GM20431 (cell line): ENCODE results near the gene MOV10.

Experiments
- in situ Hi-C: fragments of 300-500 bp; cut with MseI, MboI; formaldehyde crosslinking; loops from one replicate; pipeline ENCODE4 v1.15.0; 2020; ENCODE audit warnings: low sequenced_read_pairs; ENCODE audit not compliant: unreplicated experiment

MOV10 gene

DNA sequence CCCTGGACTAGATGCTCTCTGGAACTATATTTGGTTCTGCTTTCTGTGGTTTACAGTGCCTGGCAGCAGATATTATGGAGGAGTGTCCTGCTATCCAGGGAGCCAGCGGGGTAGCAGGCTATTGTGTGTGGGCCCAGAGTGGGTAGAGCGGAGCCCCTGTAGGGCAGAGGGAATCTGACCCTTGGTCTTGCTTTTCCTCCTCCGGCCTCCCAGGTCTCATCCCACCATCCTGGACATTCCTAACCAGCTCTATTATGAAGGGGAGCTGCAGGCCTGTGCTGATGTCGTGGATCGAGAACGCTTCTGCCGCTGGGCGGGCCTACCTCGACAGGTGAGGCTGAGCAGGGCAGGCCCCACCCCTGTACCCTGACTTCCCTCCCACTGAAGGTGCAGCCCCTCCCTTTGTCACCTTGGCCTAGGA lies 23.3 kb downstream of the MOV10 start:
- in situ Hi-C loops = no loop called here

DNA sequence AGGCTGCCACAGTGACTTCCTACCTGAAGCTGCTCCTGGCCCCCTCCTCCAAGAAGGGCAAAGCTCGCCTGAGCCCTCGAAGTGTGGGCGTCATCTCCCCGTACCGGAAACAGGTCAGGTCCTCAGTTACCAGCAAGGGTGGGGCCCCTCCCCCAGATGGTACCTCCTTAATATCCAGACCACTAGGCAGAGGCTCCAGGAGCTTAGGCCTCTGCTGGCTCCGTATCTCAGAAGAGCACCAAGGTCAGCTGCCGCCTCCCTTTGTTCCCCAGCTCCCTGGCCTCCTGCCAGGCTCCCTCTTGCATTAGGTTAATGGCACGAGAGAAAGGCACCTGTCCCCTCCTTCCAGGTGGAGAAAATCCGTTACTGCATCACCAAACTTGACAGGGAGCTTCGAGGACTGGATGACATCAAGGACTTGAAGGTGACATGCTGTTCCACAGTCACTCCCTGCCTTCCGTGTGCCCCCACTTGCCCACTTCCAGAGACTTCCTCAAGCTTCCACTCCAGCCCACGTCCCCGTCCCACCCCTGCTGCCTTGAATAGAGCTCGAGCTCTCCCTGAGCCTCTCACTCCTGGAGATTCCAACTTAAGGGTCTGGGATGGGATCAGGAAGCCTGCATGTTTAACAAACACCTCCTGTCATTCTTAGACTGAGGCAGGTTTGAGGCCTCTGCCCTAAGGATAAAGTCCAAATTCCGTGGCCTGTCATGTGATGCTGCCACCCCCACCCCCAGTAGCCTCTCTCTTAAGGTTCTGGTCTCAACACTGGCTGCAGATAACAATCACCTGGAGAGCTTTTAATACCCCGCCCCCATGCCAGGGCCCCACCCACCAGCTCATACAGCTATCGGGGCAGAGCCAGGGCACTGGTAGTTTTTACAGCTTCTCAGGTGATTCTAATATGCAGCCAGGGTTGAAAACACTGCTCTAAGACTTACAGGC lies 24.2 kb downstream of the MOV10 start:
- in situ Hi-C loops = no loop called here

DNA sequence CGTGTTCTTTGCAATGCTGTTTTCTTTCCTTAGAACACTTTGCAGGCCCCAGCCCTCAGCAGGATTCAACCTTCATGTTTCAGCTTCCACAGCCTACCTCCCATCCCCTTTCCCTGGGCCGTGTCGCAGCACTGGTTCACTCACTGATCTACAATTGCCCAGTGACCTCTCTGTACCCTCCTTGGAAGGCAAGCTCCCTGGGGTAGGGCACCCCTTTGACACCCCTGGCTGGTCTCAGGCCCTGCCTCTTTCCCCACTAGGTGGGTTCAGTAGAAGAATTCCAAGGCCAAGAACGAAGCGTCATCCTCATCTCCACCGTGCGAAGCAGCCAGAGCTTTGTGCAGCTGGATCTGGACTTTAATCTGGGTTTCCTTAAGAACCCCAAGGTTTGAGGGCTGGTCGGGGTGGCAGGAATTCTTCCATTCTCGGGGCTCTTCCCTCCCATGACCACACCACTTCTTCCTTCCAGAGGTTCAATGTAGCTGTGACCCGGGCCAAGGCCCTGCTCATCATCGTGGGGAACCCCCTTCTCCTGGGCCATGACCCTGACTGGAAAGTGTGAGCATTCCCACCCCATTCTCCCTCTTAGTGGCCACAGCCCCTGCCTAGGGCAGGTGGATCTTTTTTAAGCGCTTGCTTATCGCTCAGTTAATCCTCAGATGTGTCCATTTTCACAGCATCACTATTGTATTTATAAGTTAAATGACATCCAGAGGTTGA lies 25.1 kb downstream of the MOV10 start:
- in situ Hi-C loops = loop anchor here (10.0 to 25.0 kb wide), 4 partner anchors 85 to 338 kb away; partner anchors contain the start of genes CAPZA1, CTTNBP2NL, ST7L and WNT2B

DNA sequence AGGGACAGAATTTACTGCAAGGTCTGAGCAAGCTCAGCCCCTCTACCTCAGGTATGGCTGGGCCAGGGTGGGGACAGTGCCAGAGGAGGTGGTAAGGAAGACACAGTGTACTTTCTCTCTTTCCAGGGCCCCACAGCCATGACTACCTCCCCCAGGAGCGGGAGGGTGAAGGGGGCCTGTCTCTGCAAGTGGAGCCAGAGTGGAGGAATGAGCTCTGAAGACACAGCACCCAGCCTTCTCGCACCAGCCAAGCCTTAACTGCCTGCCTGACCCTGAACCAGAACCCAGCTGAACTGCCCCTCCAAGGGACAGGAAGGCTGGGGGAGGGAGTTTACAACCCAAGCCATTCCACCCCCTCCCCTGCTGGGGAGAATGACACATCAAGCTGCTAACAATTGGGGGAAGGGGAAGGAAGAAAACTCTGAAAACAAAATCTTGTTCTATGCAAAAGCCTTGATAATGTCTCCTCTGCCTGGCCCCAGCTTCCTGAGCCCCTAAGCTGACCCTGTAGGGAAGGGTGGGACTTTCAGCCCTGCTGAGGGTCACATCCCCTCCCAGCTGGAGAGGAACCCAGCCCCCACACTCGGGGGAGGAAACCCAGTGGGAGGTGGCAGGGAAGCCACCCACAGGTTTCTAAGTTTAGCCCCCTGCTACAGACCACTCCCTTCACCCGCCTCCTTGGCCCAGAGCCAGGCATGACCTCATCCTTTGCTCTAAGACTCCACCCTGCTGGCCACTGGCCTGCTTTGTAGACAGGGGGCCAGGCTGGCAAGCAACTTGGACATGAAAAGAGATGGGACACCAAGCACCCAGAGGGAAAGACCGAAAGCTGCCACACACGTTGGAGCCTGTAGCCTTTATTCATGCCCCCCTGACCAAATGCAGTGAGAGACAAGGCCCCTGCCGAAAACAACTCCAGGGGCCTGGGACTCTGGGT lies 26.1 kb downstream of the MOV10 start:
- in situ Hi-C loops = loop anchor here (10.0 to 25.0 kb wide), 4 partner anchors 86 to 337 kb away; partner anchors contain the start of genes CAPZA1, CTTNBP2NL, ST7L and WNT2B

DNA sequence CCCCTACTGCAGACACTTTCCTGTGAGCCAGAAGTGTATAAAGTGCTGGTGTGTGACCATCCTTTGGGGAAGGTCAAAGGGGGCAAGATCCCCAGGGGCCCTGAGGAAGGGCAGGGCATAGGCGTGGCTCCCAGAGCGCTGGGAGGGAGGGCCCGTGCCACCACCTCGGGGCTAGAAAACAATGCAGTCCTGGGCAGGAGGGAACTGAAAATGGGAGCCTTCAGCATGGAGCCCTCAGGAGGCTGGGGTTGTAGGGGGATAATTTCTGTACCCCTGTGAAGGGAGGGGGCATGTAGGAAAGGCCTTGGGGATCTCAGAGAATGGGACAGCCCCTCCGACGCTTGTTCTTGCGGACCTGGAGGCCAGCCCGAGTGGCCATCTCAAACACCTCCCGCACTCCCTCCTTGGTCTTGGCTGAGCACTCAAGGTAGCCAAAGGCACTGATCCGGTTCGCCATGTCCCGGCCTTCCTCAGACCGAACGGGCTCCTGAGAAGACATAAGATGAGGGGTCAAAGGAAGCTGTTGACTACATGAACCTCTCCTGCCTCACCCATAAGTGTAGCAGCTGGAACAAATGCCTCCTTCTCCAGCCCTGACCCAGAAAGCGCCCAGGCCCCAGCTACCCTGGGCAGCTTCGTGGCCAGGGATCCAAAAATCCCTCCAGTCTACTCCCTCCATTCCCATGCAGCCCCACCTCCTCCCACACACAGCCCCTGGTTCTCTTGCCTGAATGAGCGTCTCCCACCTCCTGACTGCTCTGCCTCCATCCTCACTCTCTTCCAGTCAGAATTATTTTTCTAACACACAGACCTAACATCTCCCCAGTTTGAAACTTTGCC lies 27.0 kb downstream of the MOV10 start:
- in situ Hi-C loops = loop anchor here (10.0 to 25.0 kb wide), 4 partner anchors 87 to 336 kb away; partner anchors contain the start of genes CAPZA1, CTTNBP2NL, ST7L and WNT2B

DNA sequence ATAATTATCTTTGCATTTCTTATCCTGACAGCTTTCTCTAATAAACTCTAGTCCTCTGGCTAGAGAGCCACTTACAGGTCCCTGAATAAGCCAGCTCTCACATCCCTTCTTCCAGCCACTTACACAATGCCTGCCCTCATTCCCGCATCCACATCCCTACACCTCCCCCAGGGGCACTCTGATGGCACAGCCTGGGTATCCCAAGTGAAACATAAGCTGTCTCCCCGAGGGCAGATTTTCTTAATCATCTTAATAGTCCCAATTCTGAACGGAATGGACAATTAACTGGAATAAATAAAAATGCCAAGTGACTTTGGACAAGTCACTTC lies 27.6 kb downstream of the MOV10 start:
- in situ Hi-C loops = loop anchor here (10.0 to 25.0 kb wide), 4 partner anchors 87 to 335 kb away; partner anchors contain the start of genes CAPZA1, CTTNBP2NL, ST7L and WNT2B

DNA sequence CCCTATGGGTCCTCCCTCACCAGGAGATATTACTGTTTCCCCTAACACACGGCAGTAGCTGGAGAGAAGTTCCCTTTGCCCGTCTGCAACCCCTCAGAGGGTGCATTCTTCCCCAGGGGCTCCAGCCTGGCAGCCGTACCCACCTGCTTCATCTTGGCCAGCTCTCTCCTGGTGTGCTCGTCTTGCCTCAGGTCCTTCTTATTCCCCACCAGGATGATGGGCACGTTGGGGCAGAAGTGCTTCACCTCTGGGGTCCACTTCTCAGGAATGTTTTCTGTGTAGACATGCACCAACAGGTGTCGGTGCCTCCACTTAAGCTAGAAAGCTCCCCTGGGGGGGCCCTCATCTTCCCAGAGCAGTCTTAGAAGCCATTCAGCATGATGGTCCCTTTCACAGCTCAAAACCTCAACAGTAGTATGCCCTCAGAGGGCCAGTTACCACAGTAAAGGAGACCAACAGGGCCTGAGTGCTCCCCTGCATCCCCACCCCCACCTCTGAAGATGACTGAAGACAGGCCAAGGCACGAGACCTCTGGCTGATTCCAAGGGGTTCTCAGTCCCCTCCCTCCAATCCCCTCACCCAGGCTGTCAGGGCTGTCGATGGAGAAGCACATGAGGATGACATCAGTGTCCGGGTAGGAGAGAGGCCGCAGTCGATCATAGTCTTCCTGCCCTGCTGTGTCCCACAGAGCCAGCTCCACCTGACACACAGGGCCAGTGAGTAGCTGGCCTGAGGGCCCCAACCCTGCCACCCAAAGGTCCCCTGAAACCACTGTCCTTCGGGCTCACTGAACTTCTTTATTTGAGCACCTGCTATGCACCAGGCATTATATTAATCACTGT lies 28.2 kb downstream of the MOV10 start:
- in situ Hi-C loops = loop anchor here (10.0 to 25.0 kb wide), 4 partner anchors 88 to 335 kb away; partner anchors contain the start of genes CAPZA1, CTTNBP2NL, ST7L and WNT2B

DNA sequence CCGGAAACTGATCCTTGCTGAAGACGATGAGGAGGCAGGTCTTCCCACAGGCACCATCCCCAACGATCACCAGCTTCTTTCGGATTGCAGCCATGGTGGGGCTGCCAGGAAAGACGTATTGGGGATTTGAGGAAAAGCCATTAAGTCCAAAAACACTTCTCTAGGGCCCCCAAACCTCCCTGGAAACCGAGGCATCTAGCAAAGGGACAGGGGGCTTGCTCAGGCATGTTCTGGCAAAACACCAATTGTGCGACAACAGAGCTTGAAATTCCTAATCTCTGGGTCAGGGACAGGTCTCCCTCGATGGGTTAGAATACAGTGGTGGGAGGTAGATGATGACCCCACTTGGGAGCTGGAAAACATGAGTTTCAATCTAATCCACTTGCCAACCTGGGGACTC lies 29.2 kb downstream of the MOV10 start:
- in situ Hi-C loops = loop anchor here (10.0 to 25.0 kb wide), 4 partner anchors 89 to 334 kb away; partner anchors contain the start of genes CAPZA1, CTTNBP2NL, ST7L and WNT2B

DNA sequence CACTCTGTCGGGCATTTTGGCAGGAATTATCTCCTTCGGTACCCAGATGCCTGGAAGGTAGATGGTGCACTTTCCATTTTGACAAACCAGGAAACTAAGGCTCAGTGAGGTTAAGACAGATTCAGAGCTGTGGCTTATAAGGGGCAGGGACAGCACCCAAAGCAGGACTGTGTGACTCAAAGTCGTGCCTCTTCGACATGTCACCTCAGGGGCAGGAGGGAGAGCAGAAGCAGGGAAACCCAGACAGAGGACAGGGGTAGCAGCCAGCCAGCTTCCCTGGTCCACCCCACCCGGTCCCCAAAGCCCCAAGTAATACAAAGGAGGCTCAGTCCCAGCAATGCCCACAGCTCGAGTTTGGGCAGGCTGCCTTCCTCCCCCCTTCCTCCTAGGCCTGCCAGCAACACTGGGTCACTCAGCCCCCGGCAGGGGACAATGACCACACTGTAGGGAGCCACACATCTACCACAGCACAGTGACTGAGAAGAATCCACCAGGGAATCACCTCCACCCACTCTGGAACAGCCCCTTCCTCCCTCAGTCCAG lies 30.0 kb downstream of the MOV10 start:
- in situ Hi-C loops = loop anchor here (10.0 to 25.0 kb wide), 4 partner anchors 90 to 333 kb away; partner anchors contain the start of genes CAPZA1, CTTNBP2NL, ST7L and WNT2B

DNA sequence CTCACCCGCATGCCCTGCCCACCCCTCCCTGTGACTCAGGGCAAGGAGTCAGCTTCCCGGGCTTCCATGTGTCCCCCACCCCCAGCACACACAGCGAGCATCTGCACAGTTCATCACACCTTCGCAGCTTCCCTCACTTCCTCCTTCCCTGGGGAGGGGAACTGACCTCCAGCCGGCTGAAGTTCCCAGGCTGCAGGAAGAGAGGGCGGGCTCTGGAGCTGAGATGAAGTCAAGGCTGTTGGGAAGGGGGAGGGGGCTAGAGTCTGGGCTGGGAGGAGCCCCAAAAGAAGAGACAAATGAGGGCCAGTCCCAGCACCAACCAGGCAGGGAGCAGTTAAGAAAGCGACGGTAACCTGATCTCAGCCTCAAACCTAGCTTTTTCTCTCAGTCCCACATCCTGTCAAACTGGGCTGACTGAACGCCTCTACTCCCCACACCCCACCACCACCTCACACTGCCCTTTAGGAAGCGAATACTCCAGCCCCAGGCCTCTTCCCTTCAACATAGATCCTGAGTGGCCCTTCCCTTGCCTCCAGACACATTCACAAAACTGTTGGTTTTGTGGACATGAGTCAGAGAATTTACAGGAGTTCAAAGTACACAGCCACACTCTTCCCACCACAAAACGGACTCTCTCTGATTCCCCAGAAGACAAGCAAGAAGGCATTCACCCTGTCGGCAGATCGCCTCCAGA lies 30.6 kb downstream of the MOV10 start:
- in situ Hi-C loops = loop anchor here (10.0 to 25.0 kb wide), 4 partner anchors 90 to 332 kb away; partner anchors contain the start of genes CAPZA1, CTTNBP2NL, ST7L and WNT2B

DNA sequence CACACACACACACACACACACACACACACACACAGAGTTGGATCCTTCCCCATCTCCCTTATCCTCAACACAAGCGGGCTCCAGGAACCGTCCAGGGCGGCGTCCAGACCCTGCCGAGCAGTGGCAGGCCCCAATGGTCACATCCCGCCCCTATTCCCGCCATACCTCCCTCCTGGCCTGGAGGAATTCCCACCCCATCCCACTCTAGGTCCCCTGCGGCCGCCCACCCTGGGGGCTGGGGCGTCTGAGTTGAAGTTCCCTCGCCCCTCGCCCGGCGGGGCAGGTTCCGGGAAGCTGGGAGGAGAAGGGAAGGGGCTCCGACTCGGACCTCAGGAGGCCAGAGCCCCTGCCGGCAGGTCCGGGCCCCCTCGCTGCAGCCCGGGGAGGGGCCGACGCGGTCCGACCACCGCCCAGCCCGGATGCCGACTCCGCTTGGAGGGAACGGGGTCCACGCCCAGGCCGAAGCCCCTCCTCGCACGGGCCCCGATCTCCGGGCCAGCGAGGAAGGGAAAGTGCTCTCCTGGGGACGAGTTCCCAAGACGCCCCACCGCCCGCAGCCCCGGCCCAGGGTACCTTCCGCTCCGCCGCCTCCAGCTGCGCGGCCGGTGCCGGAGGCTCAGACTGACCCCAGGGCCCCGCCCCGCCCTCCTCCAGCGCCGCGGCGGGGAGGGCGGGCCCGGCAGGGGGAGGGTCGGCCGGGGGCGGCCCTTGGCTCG lies 32.2 kb downstream of the MOV10 start, which contains the start of gene RHOC:
TSS of gene RHOC (minus strand) at position 623 of the 716 bp plus-strand sequence. CDS start 3,328 bp downstream, outside the sequence.
- in situ Hi-C loops = loop anchor here (10.0 to 25.0 kb wide), 4 partner anchors 92 to 331 kb away; partner anchors contain the start of genes CAPZA1, CTTNBP2NL, ST7L and WNT2B

DNA sequence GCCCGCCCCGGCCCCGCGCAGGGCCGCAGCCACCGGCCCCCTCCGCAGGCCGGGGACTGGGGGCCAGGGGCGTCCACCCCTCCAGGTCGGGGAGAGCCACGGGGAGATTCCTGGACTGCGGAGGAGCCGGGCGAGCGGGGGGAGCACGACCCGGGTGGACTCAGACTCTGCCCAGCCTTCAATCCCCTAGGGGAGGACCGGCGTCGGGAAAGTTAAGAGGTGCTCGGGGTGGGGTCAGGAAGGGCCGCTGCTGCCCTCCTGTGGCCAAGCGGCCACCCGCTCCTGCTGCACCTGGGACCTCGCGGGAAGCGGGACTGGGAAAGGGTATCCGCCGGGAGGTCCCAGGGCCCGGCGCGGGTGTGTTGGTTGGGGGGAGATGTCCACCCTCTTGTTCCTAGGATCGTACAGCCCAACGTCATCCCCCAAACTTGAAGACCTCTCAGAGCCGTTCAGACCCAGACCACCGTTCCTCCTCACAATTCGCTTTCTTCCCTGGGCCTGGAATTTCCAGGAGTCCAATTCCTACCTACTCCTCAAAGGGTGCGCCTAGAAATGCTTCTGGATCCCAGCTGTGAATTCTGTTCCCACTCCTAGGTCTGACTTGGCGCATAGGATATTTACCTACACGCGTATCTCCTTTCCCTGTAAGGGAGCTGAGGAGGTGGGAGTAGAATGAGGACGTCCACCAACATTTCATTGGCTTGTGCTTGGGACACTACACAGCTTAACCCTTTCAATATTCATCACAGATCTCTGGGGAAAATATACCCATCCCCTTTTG lies 33.0 kb downstream of the MOV10 start:
- in situ Hi-C loops = loop anchor here (10.0 to 25.0 kb wide), 4 partner anchors 93 to 330 kb away; partner anchors contain the start of genes CAPZA1, CTTNBP2NL, ST7L and WNT2B

DNA sequence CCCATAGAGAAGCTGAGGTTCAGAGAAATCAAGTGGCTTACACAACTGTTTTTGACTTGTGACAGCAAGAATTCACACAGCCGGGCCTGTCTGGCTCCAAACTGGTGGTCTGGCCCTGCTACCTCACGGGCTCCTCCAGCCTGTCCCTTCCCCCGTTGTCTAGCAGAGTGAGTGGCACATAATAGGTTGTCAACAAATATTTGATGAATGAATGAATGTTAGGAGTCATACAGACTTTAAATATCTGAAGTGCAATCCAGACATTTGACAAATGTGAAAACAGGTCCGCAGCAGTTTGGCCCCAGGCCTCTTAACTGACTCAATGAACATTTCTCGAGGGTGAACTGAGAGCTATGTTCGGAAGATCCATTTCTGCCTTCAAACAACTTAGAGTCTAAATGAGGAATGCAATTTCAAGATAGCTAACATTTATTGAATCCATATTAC lies 33.6 kb downstream of the MOV10 start:
- in situ Hi-C loops = loop anchor here (10.0 to 25.0 kb wide), 4 partner anchors 93 to 329 kb away; partner anchors contain the start of genes CAPZA1, CTTNBP2NL, ST7L and WNT2B

DNA sequence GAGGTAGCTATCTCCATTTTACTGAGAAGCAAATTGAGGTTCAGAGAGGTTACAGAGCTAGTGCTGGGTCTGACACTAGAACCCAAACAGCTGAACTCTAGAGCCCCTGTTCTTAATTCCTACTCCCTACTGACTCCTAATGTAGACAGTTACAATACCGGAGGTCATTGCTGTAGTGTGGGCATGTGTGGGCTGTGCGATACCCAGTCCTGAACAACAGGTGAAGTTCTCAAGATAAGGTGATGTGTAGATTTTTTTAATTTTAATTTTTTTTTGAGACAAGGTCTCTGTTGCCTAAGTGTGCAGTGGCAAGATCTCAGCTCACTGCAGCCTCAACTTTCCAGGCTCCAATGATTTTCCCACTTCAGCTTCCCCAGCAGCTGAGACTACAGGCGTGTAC lies 34.0 kb downstream of the MOV10 start:
- in situ Hi-C loops = loop anchor here (10.0 to 25.0 kb wide), 4 partner anchors 94 to 329 kb away; partner anchors contain the start of genes CAPZA1, CTTNBP2NL, ST7L and WNT2B
